COLO668 (cell line): Measurements from ENCODE around the gene EIPR1.

Source experiments
- DNase-seq: peaks from one replicate; lab custom pipeline; 2025; ENCODE audit not compliant: unreplicated experiment; lab: John Stamatoyannopoulos, UW

The EIPR1 gene

DNA sequence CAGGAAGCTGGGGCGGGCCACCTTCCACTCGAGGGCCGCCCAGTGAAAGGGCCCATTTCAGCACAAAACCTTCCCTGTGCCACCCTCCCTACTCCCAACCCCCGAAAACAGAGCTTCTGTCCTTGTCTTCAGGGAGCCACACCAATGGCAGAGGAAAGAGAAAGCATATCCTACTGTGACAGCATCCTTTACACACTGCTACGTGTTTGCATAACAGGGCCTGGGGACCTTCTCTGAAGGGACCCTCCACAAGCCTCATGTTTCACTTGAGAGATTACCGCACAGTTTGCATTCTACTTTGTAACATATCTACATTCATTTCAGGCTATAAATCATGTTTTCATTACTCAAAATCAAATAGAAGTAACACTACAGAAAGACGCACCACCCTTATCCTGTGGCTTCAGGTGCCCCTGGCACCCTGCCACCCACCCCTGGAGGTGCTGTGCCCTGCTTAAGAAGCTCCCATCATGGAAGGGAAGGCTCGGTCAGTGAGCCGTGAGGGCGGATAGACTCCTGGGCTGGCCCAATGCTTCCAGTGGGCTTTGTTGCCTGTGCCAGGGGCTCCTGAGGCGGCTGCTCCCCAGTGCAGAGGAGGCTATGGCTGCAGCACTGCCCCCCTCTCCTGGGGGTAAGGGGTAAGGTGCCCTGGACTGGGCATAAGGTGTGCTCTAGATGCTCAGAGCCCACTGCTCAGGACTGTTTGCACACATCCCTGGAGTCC, 52.0 kb downstream of the EIPR1 start:
- DNase-seq: no peak

DNA sequence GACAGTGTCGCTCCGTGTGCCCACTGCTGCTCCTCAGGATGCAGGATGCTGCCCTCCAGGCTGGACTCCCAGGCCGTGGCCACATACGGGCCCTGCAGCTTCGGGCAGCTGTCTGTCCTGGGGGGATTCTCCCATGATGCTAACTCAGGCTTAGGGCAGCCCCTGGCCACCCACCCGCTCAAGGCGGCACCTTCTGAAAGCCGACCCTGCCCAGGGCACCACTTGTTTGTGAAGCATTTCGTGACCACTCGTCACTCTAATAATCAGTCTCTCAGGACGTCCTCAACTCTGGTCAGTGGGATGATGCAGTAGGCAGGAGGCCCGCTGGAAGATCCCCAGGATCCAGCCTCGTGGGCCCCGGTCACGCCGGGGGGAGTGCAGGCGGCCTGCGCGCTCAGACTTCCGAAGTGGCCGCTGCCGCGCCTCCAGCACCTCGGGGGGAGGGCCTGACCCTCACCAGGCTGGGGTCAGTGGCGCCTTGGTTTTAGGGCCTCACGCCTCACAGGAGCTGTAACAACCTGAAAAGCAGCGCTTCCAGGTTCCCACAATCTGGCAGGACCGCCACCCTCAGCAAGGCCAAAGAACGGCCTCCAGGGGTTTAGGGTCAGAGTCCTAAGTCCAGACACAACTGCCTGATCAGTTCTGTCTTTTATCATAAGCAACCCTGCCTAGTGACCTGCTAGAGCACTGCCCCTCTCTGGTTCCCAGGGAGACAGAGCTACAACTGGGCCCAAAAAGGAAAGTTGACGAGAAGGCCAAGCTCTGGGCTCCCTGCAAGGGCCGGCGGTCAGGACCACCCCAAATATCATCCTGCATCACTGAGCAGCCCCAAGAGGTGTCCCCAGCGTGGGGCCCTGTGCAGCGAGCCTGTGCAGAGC, 53.0 kb downstream of the EIPR1 start:
- DNase-seq: no peak

DNA sequence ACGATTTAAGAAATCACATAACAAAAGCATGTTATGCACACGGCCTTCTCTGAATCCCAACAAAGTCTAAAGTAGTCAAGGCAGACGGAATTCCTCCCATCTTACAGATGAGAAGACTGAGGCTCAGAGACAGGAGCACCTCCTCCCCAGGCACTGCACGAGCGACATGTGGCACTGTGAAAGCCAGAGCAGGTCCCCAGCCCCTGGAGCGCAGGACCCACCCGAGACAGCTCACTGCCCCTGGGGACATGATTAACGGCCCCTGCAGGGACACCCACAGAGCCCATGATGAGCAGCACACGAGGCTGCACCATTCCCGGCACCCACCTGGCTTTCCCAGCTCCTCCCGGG, 53.6 kb downstream of the EIPR1 start:
- no peak for DNase-seq

- no peak for DNase-seq
Measured at GRCh38 chr2:3323360-3324035, 54.1 kb downstream of the EIPR1 start.

DNA sequence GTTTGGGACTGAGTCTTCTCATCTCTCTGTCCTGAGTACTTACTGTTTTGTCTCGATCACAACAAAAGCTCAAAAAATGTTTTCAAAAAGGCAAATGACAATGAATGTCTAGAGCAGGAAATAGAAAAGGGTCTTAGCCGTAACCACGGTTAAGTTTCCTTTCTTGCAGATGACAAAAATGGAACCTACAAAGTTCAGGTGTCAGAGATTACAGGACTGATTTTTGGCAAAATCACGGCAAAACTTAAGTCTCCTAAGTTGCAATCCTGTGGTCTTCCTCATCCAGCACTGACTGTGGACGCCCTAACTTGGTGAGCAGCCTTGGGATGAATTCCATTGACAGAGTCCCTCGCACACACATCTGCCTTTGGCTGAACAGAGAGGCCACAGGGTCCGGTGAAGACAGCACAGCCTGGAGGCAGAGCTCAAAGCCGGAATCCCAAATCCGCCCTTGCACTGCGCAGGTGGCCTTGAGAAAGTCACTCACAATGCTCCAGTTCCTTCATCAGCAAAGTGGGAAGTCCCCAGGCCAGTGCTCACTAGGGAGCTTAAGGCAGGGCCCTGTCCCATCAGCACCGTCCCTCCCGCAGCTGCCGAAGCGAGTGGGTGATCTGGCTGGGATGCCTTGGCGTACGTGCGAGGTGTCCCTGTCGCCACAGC, 55.2 kb downstream of the EIPR1 start:
- no peak for DNase-seq

GRCh38 chr2:3321825-3322224, 55.8 kb downstream of the EIPR1 start:
- DNase-seq: no peak

DNA sequence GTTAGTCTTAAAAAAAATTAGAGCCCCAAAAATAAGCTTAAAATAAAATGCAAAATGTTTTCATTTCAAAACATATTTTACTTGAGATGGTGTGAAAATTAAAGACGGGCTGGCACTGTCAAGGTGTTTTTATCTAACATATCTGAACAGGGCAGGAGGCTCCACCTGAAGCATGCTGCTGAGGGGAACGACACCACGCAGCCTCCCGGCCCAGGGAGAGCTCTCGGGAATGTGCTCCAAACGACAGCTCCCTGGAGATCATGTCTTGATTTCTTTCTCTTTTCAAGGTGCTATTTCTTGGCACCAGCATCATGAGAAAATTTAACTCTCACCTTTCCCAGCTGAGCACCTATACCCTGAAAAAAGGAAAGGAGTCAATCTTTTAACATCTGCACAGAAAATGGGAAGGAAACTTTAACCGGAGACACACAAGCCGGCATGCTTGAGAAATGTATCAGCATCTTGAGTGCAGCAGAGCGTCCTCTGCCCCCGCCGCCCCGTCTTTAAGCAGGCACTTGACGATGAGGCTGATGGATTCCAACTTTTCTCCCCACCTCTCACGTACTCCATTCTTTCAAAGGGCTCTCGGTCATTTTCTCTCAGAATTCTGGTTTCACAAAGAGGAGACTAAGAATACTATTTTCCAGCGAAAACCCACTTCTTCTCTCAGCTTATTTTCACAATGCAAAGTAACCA, 56.6 kb downstream of the EIPR1 start:
- no peak for DNase-seq

GRCh38 chr2:3319745-3320566, 57.7 kb downstream of the EIPR1 start:
- no peak for DNase-seq

DNA sequence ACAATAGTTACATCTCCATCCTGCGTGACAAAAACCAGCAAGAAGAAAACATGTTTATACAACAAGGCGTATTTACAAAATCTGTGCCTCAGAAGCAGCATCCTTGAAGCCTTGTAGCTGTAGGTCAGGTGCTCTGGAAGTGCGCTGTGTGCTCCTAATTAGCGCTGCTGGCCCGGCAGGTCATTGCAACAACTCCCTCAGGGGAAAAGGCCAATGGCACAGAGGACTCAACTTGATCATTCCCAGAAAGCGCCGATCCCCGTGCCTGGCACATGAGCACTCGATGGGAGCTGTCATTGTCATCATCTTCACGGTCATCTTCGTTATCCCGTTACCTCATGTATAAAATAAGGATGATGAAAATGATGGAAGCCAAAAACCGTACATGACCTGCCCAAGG, 58.5 kb downstream of the EIPR1 start:
- no peak for DNase-seq

DNA sequence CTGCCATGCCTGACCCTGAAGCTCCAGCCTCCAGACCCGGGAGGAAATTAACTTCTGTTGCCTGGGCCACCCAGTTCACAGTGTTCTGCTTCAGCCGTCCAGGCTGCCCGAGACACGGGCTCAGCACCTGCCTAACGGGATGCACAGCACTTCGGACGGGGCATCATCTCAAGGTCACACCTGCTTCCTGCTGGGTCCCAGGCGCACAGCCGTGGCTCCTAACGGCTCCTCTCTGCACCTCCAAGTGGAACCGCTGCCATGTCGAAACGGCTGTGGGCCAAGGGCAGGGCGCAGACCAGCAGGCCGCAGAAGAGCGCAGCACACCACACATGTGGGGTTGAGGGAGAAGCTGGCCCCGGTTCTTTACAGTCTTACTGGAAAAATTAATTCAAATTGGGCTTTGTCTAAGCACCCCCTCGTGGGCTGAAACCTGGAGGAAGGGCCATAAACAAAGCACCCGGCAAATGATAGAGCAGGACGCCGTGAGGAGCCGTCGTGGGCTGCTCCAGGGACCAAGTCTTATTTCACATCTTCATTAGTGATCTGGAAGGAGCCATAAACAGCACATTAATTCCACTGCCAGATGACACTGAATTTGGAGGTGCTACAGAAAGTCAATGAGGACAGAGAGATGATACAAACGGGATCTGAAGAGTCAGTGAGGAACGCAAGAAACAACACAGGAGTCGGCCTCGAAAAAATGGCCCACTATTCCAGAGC, 59.6 kb downstream of the EIPR1 start:
- no peak for DNase-seq

GRCh38 chr2:3317277-3317685, 60.3 kb downstream of the EIPR1 start:
- DNase-seq: no peak

DNA sequence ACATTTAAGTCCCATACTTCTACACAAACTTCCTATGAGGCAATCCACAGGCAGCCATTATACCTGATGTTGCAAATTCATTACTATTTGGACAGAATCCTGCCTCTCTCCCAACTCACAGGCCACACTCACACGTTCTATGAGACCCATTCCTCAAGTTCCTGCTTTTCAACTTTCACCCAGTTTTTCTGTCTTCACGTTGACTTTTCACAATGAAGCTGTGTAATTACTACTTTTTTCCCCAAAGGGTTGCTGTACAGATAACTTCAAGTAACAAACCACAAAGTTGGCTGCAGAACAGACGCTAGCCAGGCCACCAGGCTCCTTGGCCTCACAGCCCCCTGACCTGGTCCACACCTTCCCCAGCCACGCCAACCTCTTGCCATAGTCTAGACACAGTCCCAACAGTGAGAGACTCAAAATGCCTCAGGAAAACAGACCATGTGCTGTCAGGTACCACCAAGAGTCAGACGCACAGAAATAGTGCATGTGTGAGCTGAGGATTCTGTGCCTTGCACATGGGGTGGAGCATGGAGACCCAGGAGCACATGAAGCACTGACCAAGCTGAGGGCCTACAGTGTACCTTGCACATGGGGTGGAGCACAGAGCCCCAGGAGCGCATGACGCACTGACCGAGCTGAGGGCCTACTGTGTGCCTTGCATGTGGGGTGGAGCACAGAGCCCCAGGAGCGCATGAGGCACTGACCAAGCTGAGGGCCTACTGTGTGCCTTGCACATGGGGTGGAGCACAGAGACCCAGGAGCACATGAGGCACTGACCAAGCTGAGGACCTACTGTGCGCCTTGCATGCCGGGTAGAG, 61.0 kb downstream of the EIPR1 start:
- no peak for DNase-seq

DNA sequence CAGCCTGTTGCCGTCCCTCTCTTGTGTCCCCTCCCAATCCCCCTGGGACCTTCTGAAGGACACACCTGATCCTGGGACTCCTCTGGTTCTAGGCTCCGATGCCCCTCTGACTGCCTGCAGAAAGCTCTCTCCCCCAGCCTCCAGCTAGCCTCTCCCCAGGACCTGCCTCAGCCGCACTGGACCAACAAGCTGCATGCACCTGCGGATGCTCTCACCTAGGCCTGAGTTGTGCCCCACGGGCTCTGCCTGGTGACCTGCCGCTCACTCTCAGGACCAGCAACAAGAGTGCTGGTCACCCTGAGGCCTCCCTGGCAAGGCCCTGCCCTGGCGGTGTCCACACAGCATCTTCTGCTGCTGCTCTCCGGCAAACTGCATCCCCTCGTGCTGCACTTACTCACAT, 63.0 kb downstream of the EIPR1 start:
- DNase-seq: no peak

DNA sequence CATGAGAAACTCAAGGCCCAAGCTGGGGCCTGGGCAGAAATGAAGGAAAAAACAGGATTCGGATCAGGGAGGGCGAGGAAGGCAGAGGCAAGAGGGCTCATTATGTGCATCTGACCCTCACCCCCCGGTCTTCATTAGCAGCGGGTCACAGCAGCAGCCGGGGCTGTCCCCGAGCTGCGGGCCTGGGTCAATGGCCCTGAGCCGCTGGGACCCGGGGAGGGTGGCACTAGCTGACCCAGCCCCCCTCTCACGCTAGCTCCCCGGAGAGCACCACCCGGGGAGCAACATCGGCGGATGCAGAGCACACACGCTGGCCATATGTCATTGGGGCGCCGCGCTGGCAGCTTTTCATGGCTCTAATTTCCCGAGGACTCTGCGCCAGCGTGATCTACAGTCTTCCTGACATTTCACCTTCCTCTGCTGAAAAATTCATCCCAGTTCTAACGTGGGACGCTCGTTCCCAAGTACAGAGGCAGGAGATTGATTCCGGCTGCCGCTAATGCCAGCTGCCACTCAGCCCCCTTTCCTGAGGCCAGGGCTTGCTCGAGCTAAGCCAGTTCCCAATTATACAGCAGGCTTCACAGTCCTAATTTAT, 63.7 kb downstream of the EIPR1 start:
- no peak for DNase-seq

DNA sequence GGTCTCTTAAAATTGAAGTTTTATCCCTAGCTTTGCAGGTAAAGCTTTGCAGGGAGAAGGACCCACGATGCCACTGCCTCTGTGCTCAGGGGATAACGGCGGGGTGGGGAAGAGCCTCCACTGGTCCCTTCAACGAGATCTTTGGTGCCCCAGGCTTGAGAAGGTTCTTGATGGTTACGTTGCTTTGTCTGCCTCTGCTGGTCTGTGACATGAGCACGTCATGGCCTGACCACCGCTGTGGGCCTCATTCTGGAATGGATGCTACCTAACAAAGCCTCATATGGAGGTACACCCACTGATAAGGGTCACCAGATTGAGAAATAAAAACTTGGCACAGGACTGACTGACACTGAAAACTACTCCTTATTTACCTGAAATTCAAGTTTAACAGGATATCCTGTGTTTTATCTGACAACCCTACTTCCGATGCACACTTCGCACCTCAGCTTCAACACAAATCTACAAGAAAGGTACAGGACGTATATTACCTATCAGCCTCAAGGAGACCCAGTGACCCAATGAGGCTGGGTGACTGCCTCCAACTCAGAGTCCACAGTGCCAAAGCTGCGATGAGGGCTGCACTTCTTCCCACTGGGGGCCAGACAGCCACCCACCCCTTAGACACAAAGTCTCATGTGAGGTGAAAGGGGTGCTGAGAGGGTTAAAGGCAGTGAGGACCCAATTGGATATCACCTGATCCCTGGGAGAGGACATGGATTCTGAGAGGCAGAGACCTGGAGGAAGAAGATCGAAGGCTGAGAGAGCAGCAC, 64.9 kb downstream of the EIPR1 start:
- no peak for DNase-seq

GRCh38 chr2:3311601-3312000, 66.0 kb downstream of the EIPR1 start:
- DNase-seq: no peak
